ENCODE data around the gene DNAJB9.

Gene DNAJB9

GRCh38 chr7:108604307-108605077 lies 34.8 kb downstream of the DNAJB9 start:
- in situ Hi-C loops (cut with MboI; ENCODE audit: low sequenced_read_pairs), result no loop called here

- in situ Hi-C loops (cut with MboI; ENCODE audit: low sequenced_read_pairs), result no loop called here
Observed at GRCh38 chr7:108605559-108606201, 36.0 kb downstream of the DNAJB9 start.

GRCh38 chr7:108609643-108610042 lies 40.0 kb downstream of the DNAJB9 start:
- in situ Hi-C loops (cut with MboI; ENCODE audit: low sequenced_read_pairs), result no loop called here

GRCh38 chr7:108611268-108611667 lies 41.6 kb downstream of the DNAJB9 start:
- in situ Hi-C loops (cut with MboI; ENCODE audit: low sequenced_read_pairs), result no loop called here

- in situ Hi-C loops (cut with MboI; ENCODE audit: low sequenced_read_pairs), result no loop called here
Observed at GRCh38 chr7:108613147-108613948, 43.7 kb downstream of the DNAJB9 start.

- in situ Hi-C loops (cut with MboI; ENCODE audit: low sequenced_read_pairs), result no loop called here
Observed at GRCh38 chr7:108613949-108614381, 44.3 kb downstream of the DNAJB9 start.

GRCh38 chr7:108614896-108615295 lies 45.2 kb downstream of the DNAJB9 start:
- in situ Hi-C loops (cut with MboI; ENCODE audit: low sequenced_read_pairs), result no loop called here

GRCh38 chr7:108618056-108618455 lies 48.4 kb downstream of the DNAJB9 start:
- in situ Hi-C loops (cut with MboI; ENCODE audit: low sequenced_read_pairs), result no loop called here

- in situ Hi-C loops (cut with MboI; ENCODE audit: low sequenced_read_pairs), result no loop called here
Observed at GRCh38 chr7:108623220-108623619, 53.5 kb downstream of the DNAJB9 start.
